ENCODE results near the gene OSBPL9.

GRCh38 chr1:51630393-51630792, 13.5 kb downstream of the OSBPL9 start:
- TF ChIP-seq CTCF (IDR thresholded peaks at IDR 0.05 in 4 of 5, conservative IDR thresholded peaks at IDR 0.05 in 1 of 5) (no peak), POLR2A (IDR thresholded peaks at IDR 0.05) (no peak)
